Cerebellar nuclear complex (tissue), 1 donor: Measurements from ENCODE around the gene RIBC1.
"Not testable (repeated sequence)": the region's sequence is repeated elsewhere in the genome, so short reads cannot be mapped to it uniquely, and the experiment has no call there.

ENCODE experiments used
- DNase-seq, 2 experiments: peaks; one replicate each; lab custom pipeline; 2025; lab: John Stamatoyannopoulos, UW

The RIBC1 gene

DNA sequence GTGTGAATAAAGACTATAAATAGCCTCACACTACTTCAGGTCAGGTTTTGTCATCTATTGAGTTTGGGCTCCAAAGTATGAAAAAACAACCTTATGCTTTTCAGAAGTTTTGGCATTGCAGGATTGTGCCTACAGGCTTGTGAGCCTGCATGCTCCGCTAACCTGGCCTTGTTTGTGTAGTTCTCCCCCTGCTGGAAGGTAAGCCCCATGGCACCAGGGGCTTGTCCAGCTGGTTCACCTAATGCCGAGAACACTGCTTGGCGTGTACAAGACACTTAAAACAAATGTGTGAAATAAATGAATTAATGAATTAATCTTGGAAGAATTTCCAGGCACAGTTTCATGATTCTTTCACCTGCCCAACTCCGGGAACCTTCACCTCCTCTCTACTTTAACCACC lies 13.3 kb downstream of the RIBC1 start:
- DNase-seq = peak; percentile 30 to 40

DNA sequence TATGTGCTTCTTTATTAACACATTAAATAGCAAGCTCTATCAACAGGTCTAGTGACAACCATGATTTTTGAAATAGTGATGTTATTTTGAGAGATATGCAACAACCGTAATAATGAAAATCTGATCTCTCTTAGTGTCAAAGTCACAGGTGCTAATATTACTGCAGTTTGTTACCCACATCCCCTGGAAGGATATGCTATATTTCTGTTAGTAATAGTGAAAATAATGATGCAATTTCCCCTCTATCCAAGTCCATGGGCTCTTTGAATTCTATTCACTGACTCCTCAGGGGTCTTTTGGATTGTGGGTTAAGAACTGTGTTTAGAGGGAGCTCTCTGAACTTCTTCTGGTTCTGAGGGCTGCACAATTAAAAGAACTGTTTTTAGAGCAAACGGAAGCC lies 14.5 kb downstream of the RIBC1 start:
- no peak for DNase-seq

DNA sequence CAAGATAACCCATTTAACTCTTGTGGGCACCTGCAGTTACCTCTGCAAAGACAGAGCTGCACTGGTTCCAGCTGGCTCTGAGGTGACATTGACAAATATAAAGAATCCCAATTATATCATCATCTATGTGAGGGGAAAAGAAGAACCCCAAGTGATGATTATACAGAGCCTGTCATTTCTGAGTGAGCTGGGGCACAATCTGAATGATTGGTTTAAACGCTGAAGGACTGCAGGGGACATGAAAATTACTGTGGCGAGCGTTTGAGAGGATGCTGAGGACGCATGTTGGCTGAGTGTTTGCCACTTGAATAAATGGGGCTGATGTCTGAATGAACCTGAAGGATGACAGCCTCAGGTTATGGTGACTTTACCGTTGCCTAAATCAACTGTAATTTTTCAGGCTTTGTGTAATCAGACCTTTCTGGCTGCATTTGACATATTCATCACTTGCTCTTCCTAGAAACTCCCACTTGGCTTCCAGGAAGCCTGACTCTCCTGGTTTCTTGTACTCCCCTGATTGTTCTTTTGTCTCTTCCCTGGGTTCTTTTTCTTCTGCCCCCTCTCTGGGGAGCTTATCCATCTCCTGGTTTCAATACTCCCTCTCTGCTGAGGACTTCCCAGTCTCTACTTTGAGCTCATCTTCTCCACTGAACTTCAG lies 15.6 kb downstream of the RIBC1 start:
- DNase-seq = no peak

DNA sequence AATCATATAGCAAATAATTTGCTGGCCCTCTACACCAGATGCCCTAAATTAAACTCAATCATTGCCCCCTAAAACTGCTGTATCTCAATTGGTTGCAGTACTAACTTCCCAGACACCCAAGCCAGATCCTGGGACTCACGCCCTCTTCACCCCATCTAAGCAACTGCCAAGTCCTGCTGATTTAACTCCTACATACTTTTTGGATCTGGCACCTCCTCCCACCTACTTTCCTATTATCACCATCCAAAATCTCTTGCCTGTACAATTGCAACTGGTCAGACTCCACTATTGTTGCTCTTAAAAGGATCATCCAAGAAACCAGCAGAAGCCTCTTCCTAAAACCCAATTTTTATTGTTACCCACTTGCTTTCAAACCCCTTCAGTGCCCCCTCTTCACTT lies 16.2 kb downstream of the RIBC1 start:
- DNase-seq = no peak

DNA sequence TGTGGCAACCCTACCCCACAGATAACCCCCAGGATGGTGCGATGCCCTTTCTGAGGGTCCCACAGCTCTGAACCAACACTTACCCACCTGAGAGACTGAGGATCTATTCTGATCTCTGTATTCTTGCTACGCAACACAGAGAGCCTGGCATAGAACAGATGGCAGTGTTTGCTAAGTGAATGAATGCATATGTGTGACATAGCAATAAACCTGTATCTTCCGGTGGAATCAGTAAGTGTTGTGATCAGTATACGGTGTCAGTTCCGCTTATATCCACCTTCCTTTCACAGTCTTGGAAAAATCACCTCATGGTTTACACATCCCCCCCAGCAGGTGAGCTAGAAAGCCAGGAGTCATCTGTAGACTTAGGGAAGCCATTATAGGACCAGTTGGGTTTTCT lies 17.4 kb downstream of the RIBC1 start:
- no peak for DNase-seq

DNA sequence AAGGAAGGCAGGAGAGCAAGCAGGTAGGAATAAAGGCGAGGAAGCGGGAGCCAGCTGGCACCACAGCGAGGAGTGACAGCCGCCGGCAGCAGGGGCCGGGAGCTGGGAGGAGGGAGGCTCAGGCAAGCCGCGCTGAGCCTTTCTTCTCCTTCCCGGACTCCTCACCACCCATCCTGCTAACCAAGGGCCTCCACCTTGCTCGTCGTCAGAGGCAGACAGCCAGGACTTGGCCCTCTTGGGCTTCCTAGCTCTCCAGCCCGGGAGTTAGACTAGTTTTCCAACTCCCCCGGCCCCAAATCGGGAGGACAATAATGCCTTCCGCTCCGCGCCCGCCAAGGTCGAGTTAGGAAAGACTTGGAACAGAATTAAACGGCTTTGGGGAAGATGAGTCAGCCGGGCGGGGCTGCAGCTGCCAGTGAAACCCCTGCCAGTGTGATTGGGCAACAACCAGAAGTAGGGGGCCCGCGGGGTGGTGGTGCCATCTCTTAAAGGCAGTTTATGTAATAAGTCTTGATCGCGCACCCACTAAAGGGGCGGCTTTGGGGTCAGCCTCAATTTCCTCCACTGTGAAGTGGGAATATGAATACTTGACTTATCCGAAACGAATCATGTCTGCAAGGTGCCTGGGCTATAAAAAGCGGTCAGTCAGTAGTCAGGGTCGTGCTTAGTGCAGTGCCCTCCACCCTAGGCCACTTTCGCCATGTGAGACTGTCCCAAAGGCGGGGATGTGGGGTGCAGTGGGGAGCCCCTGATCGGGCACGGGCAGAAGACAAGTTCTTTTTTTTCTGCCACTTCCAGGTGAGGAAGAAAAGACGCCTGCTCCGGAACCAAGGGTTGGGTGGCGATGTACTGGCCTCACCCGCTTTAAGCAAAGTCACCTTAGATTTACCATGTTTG lies 18.2 kb downstream of the RIBC1 start:
- peak in 1 of 2 experiments; percentile 4 for DNase-seq

DNA sequence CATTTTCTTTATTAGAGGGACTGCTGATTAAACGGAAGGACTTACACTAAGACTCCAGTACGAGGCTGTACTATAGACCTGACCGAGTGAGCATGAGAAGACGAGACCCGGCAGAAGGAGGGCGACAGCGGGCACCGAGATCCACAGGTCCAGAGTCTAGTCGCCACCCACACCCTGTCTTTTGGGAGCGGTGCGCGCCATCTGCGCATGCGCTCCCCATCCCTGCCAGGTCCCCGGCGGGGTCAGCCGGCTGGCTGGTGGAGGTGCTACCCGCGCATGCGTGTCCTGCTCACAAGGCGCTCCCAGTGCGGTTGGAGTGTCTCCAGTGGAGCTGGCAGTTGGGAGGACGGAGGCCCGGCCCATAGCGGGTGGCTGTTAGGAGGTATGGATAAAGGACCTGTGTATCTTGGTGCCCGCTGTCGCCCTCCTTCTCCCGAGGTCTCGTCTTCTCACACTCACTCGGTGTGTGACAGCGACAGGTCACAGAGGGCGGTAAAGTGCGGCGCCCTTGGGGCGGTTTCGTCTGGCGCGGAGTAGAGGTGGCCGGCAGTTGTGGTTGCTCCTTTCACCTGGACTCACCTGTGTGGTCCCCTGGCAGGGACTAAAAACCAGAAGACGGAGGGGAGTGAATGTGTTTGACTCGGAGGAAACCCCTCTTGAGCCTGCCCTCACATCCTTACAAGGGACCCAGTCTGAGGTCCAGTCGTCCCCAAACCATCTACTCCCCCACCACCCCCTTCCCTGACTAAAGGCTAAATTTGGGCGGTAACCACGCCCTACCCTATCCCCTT lies 19.1 kb downstream of the RIBC1 start:
- DNase-seq = peak; percentile 10 to 62

DNA sequence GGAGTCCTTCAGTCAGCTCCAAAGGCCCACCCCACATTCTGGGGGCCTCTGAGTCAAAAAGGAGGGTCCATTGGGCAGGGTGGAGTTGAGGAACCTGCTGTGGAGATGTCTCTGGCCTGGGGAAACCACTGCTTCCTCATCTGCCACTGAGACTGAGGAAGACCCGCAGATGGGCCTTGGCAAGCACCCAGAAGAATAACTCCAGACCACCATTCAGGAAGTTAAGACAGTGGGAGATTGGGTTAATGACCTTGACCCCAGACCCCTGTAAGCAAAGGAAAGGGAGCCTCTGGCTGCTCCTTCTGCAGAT lies 19.6 kb downstream of the RIBC1 start:
- DNase-seq = no peak

DNA sequence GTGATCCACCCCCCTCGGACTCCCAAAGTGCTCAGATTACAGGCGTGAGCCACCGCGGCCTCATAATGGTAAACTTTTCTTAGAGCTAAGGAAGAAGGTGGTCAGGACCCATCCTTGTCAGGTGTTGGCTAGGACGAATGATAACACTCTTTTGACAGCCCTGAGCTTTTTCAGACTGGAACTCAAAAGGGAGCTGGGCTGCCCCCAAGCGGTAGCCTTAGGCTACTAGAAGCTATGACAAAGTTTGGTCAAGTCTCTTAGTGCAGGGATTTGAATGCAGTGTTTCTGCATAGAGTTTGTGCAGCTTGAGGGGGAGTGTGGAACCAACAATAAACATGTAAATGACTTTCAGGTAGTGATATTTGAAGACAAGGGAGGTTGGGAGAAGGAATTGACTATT lies 23.3 kb downstream of the RIBC1 start:
- DNase-seq = peak in 1 of 2 experiments; percentile 0

DNA sequence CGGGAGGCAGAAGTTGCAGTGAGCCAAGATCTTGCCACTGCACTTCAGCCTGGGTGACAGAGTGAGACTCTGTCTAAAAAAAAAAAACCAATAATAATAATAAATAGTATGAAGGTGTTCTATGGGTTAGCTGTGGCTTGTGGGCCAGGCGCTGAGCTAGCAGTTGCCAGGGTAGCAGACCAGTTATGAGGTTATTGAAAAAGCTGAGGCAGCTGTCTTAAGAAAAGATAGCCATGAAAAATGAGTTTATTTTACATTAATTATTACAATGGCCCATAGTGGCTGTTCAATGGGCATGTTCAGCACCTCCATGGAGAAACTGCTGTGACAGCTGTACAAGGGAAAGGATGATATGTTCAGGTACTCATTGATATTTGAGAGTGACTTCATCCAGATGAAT lies 24.8 kb downstream of the RIBC1 start:
- DNase-seq = no peak

DNA sequence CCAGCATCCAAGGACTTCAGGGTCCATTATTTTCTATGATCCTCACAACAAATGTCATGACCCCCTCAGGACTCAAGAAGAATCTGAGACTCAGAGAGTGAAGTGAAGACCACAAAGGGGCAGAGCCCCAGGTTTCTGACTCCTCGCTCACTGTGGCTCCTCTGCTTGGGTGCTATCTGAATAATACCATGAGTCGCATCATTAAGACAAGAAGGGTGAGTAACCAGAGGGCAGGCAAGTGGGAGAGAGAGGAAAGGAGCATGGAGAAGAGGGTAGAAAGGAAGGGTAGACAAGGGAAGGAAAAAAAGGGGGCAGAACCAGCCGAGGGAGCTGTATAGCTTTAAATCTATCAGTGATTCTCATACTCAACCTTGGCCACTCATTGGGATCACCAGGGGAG lies 27.0 kb downstream of the RIBC1 start:
- no peak for DNase-seq

DNA sequence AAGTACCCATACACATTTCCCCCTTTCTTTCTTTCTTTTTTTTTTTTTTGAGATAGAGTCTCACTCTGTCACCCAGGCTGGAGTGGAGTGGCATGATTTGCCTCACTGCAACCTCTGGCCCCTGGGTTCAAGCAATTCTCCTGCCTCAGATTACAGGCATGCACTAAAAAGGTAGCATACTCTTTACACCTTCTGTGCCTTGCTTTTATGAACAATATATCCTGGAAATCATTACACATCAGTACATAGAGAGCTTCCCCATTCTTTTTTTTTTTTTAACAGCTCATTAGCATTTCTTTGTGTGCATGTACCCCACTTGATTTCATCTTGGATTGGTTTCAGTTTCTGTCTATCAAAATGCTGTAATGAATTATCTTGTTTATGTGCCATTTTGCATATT lies 30.1 kb downstream of the RIBC1 start:
- no peak for DNase-seq

DNA sequence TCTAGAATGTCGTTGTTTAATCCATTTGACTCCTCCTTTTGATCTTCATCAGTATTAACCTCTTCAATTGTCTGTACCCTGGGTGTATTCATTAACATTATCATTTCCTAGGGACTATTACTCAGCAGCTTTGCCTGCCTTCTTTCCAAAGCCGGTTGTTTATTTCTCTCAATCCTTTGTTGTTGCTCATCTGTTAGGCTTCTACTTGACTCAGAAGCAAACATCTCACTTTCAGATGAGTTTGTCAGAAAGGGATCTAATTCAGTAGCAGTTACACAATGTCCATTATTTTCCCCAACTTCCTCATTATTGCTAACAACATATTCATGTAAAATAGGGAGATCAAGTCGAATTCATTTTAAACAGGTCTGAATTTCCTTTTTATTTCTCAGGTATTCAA lies 33.6 kb downstream of the RIBC1 start:
- no peak for DNase-seq

DNA sequence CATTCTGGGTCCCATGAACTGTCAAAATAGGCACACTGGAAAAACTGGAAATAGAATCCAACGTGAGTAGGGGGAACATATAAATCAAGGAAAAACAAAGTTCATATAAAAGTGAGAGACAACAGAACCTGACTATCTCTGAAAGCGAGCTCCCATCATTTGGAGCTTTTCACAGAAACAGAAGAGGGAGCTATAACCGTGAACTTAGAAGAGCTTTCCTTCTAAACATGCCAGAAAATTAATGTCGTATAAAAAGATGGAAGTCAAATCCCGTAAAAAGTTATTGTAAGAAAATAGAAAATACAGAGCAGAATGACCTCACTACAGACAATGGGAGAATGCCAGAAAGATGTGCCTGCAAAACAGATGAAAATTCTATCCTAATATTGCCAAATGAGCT lies 35.4 kb downstream of the RIBC1 start:
- no peak for DNase-seq

DNA sequence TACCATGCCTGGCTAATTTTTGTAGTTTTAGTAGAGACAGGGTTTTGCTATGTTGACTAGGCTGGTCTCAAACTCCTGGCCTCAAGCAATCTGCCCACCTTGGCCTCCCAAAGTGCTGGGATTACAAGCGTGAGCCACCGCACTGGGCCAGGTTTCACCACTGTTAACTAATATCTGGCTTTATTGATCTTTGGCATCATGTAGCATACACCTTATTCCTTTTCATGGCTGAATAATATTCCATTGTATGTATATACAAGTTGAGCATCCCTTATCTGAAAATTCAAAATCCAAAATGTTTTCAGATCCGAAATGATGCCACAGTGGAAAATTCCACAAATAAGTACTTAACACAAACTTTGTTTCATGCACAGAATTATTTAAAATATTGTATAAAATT lies 46.0 kb downstream of the RIBC1 start:
- not testable (repeated sequence) for DNase-seq

DNA sequence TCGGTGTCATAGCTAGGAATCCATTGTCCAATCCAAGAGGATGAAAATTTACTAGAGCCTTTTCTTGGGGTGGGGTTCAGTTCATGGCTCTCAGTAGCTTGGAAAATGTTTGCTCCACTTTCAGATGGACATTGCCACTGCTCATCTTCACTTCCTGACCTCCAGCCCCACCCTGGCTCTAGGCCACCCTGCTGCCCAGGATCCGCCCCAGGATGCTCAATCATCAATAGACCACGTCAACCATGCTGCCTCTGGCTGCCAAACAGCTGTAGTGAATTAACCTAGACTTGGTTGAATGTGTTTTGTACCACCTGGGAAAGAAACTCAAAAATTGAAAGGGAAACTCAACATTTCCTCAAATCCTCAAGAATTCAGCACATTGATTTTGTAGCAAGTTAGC lies 48.7 kb downstream of the RIBC1 start:
- no peak for DNase-seq

DNA sequence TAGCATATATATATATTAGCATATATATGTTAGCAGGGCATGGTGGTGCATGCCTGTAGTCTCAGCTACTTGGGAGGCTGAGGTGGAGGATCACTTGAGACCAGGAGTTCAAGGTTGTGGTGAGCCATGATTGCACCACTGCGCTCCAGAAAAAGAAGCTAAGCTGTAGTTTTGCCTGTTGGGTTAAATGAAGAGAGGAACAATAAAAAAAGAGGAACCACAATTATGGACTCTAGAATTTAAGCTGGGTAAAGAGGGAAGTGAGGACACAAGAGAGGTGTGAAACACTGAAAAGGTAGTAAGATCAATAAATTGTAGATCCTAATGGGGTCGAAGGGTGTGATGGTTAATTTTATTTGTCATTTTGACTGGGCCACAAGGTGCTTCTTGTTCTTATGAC lies 52.0 kb downstream of the RIBC1 start:
- DNase-seq = no peak

DNA sequence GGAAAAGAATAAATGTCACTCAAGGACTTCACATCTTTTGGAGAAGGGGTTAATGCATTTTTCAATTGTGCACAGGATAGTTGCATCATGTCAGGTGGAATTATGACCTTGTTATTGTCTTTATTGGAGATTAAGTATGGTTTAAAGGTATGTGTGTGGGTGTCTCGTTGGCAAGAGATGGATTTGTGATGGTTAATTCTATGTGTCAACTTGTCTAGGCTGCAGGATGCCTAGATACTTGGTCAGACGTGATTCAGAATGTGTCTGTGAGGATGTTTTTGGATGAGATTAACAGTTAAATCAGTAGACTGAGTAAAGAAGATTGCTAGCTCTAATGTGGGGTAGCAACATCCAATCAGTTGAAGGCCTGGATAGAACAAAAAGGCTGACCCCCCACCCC lies 53.7 kb downstream of the RIBC1 start:
- DNase-seq = no peak

DNA sequence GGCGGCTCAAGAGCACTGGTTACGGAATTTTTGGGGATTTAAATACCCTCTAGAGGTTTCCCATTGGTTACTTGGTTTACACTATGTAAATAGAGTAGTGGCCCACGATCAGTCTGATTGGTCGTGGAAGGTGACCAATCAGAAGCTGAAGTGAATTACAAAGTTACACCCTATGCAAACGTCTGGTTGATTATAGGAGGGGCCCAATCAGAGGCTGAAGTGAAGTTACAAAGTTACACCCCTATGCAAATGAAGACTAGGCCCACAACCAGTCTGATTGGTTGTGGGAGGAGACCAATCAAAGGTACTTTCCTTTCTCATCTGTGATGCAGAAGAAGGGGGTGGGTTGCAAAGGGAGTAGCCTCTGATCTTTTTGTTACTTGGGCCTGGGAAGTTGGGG lies 56.6 kb downstream of the RIBC1 start:
- no peak for DNase-seq
